Measurements from ENCODE around the gene CHD1. TPM values are rescaled to one million over a fixed set of nuclear protein-coding genes. Genes with fewer than 3 reads are reported as not detected.

Gene CHD1
- total and polyA plus RNA-seq, 9 of the 15 experiments (the other 6 are each of a cell fraction or from before 2014, with no cell fraction given) = 27.3 to 133 (median 58.7) TPM

- WGBS (ENCODE audit: insufficient coverage, low coverage, missing lambda C conversion rate) = 57% methylated on average over 5 of the region's 5 CpGs
- CTCF ChIA-PET (ENCODE audit: low intra/inter-chr PET ratio) = no interaction called here
- POLR2A ChIA-PET = interaction anchor here (0.8 kb wide), 1 partner anchor 13 kb away, joined by 3 read pairs; no protein-coding TSS in a partner anchor
- Histone ChIP-seq H2AFZ (ENCODE audit: low read depth, low read length) (no peak overlapping the region), H3K27me3 (ENCODE audit: control insufficient read depth in 2 of 2, insufficient read depth in 2 of 2, low read length in 2 of 2) (no peaks in the 10 kb centered on the region), H3K9me3 (replicated peaks; ENCODE audit: control insufficient read depth, insufficient read depth, low read depth, low read length) (no peaks in the 10 kb centered on the region), H3K79me2 (ENCODE audit: control insufficient read depth, insufficient read depth, low read length) (peaks cover 99% of the 10 kb centered on the region), H3K9ac (ENCODE audit: insufficient read depth in 1 of 2, low read depth in 2 of 2, low read length in 2 of 2) (no peak overlapping the region), H3K4me3 (no peak overlapping the region), H3K4me1 (replicated peaks in 1 of 2; ENCODE audit: control insufficient read depth in 2 of 2, insufficient read depth in 2 of 2, low read length in 2 of 2) (no peaks in the 10 kb centered on the region), H3K36me3 (ENCODE audit: control insufficient read depth, insufficient read depth, low read length) (peaks cover 63% of the 10 kb centered on the region), H3K27ac (ENCODE audit: extremely low read depth, low read depth, low read length) (no peak overlapping the region), H3K4me2 (ENCODE audit: insufficient read depth, low read length) (no peak overlapping the region), H4K20me1 (replicated peaks; ENCODE audit: control insufficient read depth, insufficient read depth, low read length) (peaks cover 4% of the 10 kb centered on the region; the same call in 1 of the 2 replicates), H3K9me1 (ENCODE audit: control insufficient read depth, insufficient read depth, low read length) (no peaks in the 10 kb centered on the region)
- no peak for DNase-seq (ENCODE audit: extremely low read depth in 1 of 4, low spot score in 3 of 4)
- in situ Hi-C loops (cut with MboI) = no loop called here
- ATAC-seq = no peak
- TF ChIP-seq ZNF518B (CRISPR knock-in tag; IDR thresholded peaks at IDR 0.05) = no peak
- peak; percentile 68; the same call in 1 of the 2 replicates for TF ChIP-seq ZNF316 (IDR thresholded peaks at IDR 0.05)
- no peak for TF ChIP-seq ZBTB26 (CRISPR knock-in tag; IDR thresholded peaks at IDR 0.05)
- no peak for TF ChIP-seq ELF4 (CRISPR knock-in tag; IDR thresholded peaks at IDR 0.05)
- TF ChIP-seq SPI1 (IDR thresholded peaks at IDR 0.05; ENCODE audit: borderline replicate concordance, low read depth, low read length) = peak; percentile 77
- 0 out of 2 replicates have a peak, but pooled peaks have one; percentile 45 for TF ChIP-seq C11orf30 (IDR thresholded peaks at IDR 0.05; ENCODE audit: low read depth)
- TF ChIP-seq MAFF (IDR thresholded peaks at IDR 0.05; ENCODE audit: low read length) = 0 out of 2 replicates have a peak, but pooled peaks have one; percentile 7
- TF ChIP-seq MAFK (IDR thresholded peaks at IDR 0.05; ENCODE audit: low read length) = 0 out of 2 replicates have a peak, but pooled peaks have one; percentile 9
- TF ChIP-seq RBBP5 (IDR thresholded peaks at IDR 0.05; ENCODE audit: borderline replicate concordance, insufficient read depth, low read length, poor library complexity, severe bottlenecking) = no peak
- TF ChIP-seq HNRNPK (IDR thresholded peaks at IDR 0.05; ENCODE audit: low read depth, low read length, poor library complexity, severe bottlenecking) = no peak
- no TSS peak for BruUV-seq (replicated peaks)
- intact Hi-C loops (cut with micrococcal nuclease) = no loop called here
- no peak for FAIRE-seq
Measured at GRCh38 chr5:98911280-98912040, 17.3 kb downstream of the CHD1 start.
